GM15510 (cell line): ENCODE results near the gene YAP1.

Experiments used
- POLR2A ChIP-seq: IDR thresholded peaks from 3 replicates; pipeline ENCODE4 v1.6.1; 2011; ENCODE audit warnings: borderline replicate concordance; ENCODE audit not compliant: insufficient read length; ENCODE audit errors: extremely low read depth

Gene YAP1

DNA sequence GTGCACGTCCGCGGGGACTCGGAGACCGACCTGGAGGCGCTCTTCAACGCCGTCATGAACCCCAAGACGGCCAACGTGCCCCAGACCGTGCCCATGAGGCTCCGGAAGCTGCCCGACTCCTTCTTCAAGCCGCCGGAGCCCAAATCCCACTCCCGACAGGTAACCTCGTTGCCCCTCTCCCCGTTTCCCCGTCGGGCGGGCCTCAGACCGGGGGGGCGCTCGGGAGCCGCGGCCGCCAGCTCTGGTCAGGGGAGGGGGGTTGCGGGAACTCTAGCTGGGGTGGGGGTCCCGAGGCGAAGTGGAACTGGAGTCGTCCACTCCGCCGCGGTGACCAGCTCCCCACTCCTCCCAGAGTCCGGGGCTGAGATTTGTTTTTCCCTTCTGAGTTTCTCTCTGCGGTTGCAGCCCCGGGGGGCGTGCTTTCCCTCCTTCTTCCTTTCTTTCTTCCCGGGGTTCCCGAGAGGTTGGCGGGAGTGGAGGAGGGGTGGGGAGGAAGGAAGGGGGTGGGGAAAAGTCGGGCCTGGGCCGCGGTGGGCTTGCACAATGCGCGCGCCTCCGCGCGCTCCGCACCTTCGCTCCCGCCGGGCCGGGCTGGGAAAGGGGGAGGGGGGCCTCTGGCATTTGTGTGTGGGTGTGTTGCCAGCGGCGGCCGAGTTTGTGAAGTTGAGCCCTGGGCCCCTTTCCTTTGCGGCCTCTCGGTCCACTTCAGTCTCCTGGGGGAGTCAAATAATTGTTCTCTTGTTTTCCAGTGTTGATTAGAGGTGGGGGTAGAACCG, 952 bp downstream of the YAP1 start:
- no peak for TF ChIP-seq POLR2A

DNA sequence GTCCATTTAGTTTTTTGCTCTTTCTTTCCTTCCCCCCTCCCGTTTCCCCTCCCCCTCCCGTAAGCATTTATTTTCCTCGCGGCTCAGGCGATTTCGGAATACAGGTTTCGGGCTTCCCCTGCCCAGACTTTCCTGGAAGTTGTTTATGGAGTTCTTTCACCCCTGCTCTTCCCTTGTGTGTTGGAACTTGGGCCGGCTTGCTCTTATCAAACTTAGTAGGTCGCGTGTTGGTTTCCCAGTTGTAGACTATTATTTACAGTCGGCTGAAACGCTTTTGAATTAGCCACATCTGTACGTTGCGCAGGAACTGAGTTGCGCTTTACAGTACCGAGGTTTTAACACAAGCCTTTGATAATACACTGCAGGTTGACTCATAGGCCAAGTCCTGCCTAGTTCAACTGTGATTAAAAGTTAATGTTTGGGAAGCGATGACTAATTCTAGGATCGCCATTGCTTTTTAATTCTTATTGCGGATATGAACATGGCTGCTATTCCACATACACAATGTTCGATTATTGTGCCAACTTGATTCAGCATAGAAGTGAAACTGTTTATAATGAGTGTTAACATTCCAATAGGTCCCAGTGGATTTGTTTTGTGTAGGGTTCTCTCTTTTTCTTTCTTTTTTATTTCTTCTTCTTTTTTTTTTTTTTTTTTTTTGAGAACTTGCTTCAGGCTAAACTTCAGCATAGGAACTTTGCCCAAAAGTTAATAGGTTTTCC, 1.7 kb downstream of the YAP1 start:
- no peak for TF ChIP-seq POLR2A

DNA sequence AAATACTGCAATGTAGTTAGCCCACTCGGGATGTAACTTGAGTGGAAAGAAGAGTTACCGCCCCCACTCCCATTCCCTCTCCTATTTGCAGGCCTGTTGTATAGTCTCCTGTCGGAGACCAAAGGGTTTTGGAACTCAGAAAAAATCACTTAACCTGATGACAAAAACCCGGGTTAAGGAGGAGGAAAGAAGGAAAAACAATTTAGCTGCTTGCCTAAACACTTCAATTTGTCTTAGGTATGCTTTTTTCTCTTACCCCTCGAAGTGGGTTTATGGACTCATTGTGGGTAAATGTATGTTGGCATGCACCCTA, 2.2 kb downstream of the YAP1 start:
- no peak for TF ChIP-seq POLR2A

DNA sequence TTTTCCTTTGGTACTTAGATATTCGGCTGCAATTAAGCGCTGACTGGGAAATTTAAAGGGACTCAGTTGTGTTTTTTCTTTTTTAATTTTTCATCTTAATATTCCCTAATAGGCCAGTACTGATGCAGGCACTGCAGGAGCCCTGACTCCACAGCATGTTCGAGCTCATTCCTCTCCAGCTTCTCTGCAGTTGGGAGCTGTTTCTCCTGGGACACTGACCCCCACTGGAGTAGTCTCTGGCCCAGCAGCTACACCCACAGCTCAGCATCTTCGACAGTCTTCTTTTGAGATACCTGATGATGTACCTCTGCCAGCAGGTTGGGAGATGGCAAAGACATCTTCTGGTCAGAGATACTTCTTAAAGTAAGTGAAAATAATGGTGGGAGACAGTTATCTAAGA, 3.8 kb downstream of the YAP1 start:
- no peak for TF ChIP-seq POLR2A

DNA sequence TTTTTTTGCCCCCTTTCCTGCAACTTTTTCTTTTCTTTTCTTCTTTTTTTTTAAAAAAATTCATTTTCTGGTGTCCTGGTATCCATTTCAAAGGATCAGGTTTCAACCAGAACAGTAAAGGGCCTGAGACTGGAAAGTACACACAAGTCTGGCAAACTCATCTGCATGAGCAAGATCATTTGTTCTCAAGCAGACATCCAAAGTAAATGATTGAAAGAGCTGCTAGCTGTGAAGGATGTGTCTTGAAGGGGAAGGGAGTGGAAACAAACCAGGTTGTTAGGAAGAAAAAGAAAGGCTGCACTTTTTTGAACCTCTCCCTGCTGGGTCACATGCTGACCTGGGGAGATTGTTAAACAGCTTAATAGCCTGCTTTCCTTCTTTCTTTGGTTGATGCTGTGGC, 5.3 kb downstream of the YAP1 start:
- no peak for TF ChIP-seq POLR2A

DNA sequence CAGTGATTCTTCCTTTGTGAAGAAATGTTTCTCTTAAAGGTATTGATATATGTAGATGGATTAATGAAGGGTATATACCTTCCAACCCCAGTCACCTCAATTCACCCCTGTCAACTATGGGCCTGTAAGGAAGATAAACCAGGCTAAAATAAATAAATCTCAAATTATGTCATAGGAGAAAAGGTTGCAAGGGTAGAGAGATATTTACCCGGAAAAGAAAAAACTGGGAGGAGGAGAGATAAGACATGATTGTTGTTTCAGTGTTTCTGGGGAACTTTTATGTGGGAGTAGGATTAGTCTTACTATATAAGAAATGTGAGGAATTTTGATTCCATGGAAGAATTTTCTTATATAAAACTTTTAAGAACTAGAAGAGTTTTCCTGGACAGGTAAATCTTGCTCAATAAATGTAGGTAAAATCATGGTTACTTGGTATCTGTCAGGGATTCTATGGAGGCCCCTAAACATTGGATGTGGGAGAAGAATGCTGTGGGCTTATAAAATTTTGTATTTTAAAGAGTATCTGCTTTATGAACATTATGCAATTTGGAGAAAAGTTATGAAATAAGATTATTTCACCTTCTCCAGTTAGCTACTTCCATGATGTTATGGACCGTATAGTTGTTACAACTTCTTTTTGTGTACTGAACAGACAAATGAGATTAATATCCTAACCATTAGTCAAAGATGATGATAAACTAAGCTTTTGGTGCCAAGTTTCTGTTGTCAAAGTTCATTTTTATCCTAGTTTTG, 6.4 kb downstream of the YAP1 start:
- TF ChIP-seq POLR2A: no peak

DNA sequence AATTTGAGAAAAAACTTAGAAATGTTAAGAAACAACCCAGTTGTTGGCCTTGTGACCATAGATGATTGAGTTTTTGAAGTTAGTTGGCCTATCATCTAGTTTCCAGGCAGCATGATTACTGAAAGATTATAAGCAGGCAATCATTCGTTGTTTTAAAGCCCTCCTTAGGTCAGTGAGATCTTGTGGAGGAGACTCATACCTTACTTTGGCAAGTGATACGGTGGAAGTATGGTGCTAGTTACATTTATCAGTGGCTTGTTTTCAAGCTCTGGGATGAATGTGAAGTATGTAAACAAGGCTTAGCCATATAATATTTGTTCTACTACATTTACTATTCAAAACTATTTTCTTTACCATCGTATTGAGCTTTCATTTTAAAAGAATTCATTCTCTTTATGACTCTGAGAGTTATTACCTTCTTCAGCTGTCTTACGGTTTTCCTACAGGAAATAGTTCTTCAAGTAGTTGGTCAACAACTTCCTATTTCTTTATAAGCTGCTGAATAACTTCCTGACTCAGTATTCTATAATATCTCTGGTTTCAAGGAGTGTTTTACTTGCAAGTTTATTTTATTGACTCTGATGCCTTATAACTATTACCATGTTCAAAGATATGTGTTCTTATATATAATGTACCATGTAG, 7.3 kb downstream of the YAP1 start:
- no peak for TF ChIP-seq POLR2A

DNA sequence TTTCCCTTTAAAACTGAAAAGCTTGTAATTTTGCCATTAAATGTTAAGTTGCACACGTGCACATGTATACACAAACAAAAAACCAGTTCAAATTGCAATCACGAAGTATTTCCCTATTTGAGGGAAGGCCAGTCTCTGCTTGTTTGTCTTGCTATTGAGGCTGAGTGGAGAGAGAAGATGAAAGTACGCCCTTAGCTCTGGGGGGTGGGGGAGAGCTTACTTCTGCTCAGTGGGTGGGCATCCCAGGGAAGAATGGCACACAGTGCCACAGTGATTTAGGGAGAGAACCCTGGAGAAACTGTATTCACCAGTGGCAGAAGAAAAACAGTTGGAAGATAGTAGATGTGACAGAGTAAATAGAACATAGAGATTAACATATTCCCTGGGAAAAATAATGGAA, 8.7 kb downstream of the YAP1 start:
- TF ChIP-seq POLR2A: no peak

DNA sequence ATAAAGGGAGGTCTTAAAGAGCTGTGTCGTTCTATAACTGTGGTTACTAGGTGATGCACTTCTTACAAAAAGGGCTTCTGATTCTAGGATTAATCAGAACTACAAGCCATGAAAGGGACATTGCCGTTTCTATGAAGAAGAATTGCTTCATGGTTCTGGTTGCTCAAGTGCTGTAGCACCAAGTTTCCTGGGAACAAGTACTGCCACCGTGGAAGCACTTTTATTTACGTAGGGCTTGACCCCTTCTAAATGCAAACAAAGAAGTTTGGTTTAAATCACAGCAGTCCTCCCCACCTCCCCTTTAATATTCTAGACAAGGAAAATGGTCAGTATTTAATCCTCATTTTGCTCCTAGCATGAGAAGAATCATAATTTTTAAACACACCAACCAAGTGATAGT, 9.8 kb downstream of the YAP1 start:
- TF ChIP-seq POLR2A: no peak

DNA sequence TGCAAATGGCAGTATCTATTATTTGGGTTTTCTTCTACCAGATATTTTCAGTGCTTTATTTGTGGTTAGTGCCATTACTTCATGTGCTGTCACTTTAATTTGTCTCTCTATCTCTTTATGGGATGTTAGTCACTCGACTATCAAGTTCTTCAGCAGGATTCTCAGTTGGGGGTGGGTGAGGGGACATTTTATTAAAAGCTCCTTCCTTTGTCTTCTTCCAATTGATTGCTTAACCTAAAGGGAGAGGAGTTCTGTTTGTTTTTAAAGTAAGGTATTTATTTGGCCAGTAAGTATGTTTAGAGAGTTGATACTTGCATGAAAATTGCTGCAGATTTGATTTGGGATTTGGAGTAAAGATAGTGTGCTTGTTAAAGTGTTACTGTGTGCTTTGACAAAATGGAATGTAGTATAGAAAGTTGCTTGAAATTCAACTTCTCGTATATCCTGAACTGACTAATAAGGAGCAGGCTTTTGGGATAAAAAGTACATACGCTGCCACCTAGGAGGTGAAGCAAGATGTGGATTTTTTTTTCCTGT, 10.3 kb downstream of the YAP1 start:
- no peak for TF ChIP-seq POLR2A

DNA sequence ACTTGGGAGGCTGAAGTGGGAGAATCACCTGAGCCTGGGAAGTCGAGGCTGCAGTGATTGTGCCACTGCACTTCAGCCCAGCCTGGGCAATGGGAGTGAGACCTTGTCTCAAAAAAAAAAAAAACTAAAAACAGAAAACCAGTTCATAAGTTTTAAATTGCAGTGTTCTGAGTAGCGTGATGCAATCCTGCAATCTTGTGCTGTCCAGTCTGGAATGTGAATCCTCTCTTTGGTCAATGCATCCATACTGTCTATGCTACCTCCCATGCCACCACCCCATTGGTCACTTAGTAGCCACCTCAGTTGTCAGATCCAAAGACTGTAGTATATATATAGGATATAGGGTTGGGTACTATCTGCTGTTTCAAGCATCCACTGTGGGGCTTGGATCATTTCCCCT, 11.1 kb downstream of the YAP1 start:
- TF ChIP-seq POLR2A: no peak

DNA sequence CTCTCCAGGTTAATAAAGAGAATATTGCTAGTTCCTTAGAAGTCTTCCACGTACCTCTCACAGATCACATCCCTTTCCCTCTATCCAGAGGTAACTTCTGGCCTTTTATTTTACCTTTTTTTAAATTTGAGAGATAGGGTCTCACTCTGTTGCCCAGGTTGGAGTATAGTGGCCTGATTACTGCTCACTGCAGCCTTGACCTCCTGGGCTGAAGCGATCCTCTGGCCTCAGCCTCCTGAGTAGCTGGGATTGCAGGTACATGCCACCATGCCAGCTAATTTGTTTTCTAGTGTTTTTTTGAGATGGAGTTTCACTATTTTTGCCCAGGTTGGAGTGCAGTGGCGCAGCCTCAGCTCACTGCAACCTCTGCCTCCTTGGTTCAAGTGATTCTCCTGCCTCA, 24.4 kb downstream of the YAP1 start:
- TF ChIP-seq POLR2A: no peak

DNA sequence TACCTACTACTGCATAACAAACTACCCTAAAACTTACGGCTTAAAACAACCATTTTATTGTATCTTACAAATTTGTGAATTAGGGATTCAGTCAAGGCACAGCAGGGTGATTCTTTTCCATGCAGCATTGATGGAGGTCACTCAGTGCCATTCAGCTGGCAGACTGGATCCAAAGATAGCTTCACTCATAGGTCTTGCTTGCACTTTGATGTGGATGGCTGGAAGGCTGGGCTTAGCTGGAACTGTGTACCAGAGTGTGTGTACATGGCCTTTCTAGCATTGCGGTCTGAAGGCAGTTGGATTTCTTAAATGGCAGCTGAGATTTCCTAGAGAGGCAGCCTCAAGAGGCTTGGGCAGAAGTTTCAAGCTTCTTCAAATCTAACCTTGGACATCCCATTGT, 25.0 kb downstream of the YAP1 start:
- TF ChIP-seq POLR2A: no peak

DNA sequence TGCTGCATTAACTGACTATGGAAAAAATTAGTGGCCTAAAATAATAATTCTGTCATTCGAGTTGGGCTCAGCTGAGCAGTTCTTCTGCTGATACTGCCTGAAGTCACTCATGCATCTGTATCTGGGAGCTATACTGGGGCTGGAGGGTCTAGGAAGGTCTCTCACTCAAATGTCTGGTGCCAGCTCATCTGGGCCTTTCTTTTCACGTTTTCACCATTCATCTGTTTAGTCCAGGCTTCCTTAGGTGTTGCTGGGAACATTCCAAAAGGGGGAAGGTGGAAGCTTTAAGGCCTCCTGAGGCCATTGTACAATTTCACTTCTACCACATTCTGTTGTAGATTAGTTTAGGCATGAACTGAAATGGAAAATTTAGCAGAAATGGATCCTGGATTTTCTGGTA, 28.0 kb downstream of the YAP1 start:
- no peak for TF ChIP-seq POLR2A

DNA sequence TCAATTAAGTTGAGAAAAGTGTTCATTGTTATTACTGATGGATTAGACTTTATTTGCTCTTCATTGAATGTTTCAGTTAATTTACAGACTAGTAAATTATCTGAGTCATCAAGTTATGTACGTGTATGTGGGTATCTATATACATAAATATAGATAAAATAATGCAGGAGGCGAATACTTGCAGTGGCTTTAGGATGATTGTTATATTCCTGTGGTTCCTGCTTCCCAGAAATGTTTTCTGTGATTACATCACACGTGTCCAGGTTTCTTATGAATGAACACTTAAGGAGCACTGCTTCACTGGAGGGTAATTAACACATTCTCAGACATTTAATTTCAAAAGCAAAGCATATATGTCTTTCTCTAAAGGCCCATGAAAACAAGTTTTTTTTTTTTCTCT, 28.4 kb downstream of the YAP1 start:
- TF ChIP-seq POLR2A: no peak
